GM10266 (cell line): Measurements from ENCODE around the gene TTR.

ENCODE experiments used
- DNase-seq: peaks from one replicate; pipeline ENCODE4 v3.0.0; 2012; ENCODE audit errors: extremely low spot score
- TF ChIP-seq, protein P1 (sequence below): IDR thresholded peaks from 2 replicates; pipeline ENCODE4 v1.5.1; 2012; ENCODE audit warnings: mild to moderate bottlenecking, low read depth; ENCODE audit not compliant: control insufficient read depth, insufficient read depth; ENCODE audit errors: missing control alignments

The TTR gene

DNA sequence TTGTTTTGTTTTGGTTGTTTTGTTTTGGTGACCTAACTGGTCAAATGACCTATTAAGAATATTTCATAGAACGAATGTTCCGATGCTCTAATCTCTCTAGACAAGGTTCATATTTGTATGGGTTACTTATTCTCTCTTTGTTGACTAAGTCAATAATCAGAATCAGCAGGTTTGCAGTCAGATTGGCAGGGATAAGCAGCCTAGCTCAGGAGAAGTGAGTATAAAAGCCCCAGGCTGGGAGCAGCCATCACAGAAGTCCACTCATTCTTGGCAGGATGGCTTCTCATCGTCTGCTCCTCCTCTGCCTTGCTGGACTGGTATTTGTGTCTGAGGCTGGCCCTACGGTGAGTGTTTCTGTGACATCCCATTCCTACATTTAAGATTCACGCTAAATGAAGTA, at the start of gene TTR:
Gene TTR (plus strand): TSS at position 250 of the 400 bp plus-strand sequence. CDS start 26 bp downstream, at position 276.
- TF ChIP-seq, protein P1, sequence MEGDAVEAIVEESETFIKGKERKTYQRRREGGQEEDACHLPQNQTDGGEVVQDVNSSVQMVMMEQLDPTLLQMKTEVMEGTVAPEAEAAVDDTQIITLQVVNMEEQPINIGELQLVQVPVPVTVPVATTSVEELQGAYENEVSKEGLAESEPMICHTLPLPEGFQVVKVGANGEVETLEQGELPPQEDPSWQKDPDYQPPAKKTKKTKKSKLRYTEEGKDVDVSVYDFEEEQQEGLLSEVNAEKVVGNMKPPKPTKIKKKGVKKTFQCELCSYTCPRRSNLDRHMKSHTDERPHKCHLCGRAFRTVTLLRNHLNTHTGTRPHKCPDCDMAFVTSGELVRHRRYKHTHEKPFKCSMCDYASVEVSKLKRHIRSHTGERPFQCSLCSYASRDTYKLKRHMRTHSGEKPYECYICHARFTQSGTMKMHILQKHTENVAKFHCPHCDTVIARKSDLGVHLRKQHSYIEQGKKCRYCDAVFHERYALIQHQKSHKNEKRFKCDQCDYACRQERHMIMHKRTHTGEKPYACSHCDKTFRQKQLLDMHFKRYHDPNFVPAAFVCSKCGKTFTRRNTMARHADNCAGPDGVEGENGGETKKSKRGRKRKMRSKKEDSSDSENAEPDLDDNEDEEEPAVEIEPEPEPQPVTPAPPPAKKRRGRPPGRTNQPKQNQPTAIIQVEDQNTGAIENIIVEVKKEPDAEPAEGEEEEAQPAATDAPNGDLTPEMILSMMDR = no peak
- no peak for DNase-seq

DNA sequence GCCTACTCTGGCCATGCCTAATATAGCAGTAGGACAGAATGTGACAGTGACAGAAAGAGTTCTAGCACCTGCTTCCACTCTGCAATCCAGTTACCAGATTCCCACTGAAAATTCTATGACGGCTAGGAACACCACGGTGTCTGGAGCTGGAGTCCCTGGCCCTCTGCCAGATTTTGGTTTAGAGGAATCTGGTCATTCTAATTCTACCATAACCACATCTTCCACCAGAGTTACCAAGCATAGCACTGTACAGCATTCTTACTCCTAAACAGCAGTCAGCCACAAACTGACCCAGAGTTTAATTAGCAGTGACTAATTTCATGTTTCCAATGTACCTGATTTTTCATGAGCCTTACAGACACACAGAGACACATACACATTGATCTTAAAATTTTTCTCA, 45.2 kb upstream of the TTR start:
- DNase-seq = no peak
- TF ChIP-seq, protein P1 = no peak

DNA sequence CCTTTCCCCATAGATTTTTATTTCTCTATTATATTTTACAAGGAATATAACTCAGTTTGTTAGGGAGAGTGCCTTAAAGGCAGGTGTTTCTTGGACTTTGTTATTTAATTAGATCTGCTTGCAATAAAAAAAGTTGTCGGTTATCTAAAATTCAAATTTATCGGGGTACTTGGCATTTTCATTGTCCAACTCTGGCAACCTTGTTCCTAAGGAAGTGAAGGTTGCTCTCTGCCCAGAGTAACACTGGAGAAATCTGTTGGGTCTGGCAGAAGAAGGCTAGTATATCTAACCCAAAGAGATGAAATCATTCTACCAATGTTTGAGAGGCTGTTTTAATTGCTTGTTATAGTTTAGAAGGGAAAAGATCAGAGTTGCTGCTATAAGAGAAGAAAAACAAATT, 42.8 kb upstream of the TTR start:
- no peak for DNase-seq
- TF ChIP-seq, protein P1 = no peak

DNA sequence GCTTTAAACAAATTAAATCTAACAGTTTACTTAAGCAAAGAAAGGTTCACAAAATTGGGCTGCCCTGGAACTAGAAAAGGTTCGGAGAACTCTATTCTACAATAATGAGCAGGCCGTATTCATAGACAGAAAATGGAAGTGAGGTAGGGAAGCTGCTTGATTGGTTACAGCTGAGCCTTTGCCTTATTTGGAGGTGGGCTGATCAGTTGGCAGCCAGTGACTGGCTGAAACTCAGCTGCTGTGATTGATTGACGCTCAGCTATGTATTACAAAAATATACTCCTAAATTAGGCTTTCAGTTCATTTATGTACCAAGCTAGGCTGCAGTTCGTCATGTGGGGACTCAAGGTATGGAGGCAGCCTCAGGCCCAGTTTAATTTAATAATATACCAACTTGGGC, 42.3 kb upstream of the TTR start:
- TF ChIP-seq, protein P1 = no peak
- no peak for DNase-seq

DNA sequence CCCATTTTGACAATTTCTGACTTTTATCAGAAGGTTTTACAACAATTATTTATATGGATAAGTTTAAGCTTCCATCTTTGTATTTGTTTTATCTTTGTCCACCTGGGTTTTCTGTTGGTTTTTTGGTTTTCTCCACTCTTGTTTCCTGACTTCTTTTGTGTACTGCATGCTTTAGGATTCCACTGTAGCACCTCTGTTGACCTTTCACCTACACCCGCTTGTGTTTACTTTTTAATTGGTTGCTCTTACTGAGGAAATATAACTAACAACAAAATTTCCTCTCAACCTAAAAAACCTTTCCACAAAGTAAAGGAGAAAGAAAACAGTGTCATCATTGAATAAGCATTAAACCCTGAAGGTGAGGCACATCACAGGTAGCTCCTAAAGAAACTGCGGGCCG, 39.8 kb upstream of the TTR start:
- TF ChIP-seq, protein P1 = no peak
- DNase-seq = no peak

DNA sequence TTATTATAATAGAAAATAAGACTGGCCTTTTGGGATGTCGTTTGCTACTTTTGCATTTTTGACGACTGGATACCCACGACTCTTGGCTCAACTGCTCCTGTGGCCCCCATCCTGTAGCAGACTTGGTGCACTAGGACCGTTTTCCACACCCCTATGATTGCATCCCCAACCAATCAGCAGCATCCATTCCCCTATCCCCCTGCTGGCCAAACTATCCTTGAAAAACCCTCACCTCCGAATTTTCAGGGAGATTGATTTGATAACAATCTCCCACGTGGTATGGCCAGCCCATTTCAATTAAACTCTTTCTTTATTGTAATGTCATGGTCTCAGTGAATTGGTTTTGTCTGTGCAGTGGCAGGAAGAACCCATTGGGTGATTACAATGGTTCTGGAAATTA, 37.9 kb upstream of the TTR start:
- TF ChIP-seq, protein P1 = no peak
- DNase-seq = no peak

DNA sequence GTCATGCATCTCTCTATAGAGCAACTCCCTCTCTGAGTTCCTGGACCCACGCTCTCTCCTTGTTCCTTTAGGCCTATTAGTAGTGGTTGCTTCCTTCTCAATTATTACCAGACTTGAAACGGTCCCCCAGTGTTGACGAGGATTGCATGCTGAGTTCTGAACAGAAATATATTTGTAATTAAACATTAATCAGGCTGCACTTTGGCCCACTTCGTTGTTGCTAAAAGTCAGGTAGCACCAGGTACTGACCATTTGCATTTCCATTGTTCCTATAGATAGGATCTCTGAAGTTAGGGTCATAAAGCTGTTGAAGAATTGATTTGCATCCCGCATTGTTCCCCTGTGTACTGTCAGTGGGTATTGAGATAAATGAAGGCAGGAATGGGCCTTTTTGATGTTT, 36.9 kb upstream of the TTR start:
- TF ChIP-seq, protein P1 = no peak
- DNase-seq = no peak
